Muscle layer of colon (tissue), 2 donors: ENCODE measurements around the gene KIF26A.

Experiments
- H3K27ac ChIP-seq: one replicate; pipeline ENCODE4 v1.7.0; 2013; ENCODE audit warnings: low read depth, mild to moderate bottlenecking, low read length, moderate library complexity
- H3K27me3 ChIP-seq, 2 donors: one replicate each; pipeline ENCODE4 v1.7.0; 2013; ENCODE audit warnings: low read length in 2 of 2, mild to moderate bottlenecking in 2 of 2; ENCODE audit not compliant: insufficient read depth in 2 of 2, control insufficient read depth in 1 of 2
- H3K36me3 ChIP-seq: one replicate; pipeline ENCODE4 v1.7.0; 2013; ENCODE audit warnings: mild to moderate bottlenecking, low read length; ENCODE audit not compliant: insufficient read depth
- H3K4me1 ChIP-seq: one replicate; pipeline ENCODE4 v1.7.0; 2013; ENCODE audit warnings: mild to moderate bottlenecking, low read length; ENCODE audit not compliant: insufficient read depth
- H3K4me3 ChIP-seq, 2 donors: one replicate each; pipeline ENCODE4 v1.7.0; 2013; ENCODE audit warnings: low read length in 2 of 2, low read depth in 1 of 2, mild to moderate bottlenecking in 1 of 2, moderate library complexity in 1 of 2
- H3K9ac ChIP-seq: one replicate; pipeline ENCODE4 v1.7.0; 2013; ENCODE audit warnings: low read length
- H3K9me3 ChIP-seq: one replicate; pipeline ENCODE4 v1.7.0; 2013; ENCODE audit warnings: mild to moderate bottlenecking, low read length
- donor health status: abdominal sarcoma.
- donor health status: Adenocarcinoma of cecum.

Gene KIF26A

DNA sequence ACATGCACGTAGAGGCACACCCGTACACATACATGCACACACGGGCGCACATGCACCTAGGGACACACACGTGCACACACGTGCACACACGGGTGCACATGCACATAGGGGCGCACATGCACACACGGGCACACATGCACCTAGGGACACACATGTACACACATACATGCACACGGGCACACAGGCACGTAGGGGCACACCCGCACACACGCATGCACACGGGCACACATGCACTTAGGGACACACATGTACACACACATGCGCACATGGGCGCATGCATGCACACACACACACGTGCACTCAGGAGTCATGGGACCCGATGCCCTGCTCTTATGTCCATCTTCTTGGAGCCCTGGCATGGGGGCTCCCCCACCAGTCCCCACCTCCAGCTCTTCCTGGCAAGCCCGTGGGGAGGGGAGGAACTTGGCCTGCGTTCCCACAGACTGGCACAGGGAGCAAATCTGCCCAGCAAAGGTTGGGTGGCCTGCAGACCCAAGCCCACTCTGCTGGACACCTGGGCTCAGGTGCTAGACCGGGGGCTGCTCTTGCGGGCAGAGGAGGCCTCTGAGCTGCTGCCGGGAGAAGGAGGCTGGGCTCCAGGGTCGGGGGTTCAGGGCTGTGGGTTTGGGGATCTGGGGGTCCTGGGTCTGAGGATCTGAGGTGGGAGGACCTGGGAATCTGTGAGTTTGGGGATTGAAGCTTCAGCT is 51.4 kb downstream of the KIF26A start:
- Histone ChIP-seq H3K4me1 (no peaks in the 10 kb centered on the region), H3K27me3 (peaks cover 0 to 12% of the 10 kb centered on the region in 2 donors), H3K4me3 (no peak overlapping the region), H3K27ac (no peak overlapping the region), H3K36me3 (no peaks in the 10 kb centered on the region), H3K9me3 (no peaks in the 10 kb centered on the region), H3K9ac (no peak overlapping the region)

DNA sequence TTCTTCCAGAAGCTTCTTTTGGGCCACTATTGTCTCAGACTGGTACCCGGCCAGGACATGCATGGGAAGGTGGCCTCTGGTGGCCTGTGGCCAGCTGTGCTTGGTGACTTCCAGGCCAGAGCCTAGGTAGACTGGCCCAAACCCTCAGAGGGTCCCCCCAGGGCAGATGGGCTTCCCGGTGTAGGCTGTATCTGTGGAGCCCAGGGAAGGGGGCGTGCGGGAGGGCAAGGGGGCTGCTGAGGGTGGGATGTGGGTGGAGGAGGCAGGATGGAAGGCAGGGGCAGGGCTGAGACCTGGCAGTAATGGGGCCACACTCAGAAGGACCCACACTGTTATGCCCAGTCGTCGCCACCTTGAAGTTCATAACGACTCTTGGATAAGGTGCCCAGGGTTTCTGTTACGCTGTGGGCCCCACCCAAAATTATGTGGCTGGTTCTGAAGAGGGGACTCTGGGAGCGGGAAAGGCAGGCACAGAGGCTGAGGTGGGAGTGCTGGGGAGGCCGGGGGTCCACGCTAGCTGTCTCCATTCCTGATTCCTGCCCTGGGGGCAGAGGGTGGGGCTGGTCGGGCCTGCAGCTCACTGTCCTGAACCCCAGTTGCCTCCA is 52.1 kb downstream of the KIF26A start:
- H3K27me3 ChIP-seq: peaks cover 0 to 12% of the 10 kb centered on the region in 2 donors
- H3K9ac ChIP-seq: no peak overlapping the region
- H3K27ac ChIP-seq: no peak overlapping the region
- H3K4me3 ChIP-seq: no peak overlapping the region
- no peaks in the 10 kb centered on the region for H3K36me3 ChIP-seq
- H3K9me3 ChIP-seq: no peaks in the 10 kb centered on the region
- no peaks in the 10 kb centered on the region for H3K4me1 ChIP-seq

DNA sequence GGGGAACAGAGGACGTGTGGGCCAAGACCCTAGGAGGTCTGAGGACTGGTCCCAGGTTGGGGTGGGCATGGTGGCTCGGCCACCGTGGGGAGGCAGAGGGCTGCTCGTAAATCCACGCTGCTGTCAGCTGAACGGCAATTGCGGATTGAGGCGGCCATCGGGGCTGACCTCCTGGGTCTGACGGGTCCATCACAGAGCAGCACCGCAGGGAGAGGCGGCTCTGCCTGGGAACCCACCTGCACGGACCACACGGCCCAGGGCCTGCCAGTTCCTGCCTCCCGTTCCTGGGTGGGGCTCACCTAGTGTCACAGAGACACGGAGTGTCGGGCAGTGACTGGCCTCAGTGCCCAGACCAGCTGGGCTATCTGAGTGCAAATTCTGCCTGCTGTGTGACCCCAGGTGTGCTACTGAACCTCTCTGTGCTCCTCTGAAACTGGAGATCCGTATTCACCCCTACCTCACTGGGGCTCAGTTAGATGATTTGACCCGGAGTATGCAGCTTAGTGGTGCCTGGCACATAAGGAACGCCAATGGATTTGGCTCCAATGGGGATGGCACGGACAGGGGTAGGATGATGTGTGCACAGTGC is 53.1 kb downstream of the KIF26A start:
- H3K9me3 ChIP-seq: no peaks in the 10 kb centered on the region
- H3K4me1 ChIP-seq: no peaks in the 10 kb centered on the region
- no peak overlapping the region for H3K4me3 ChIP-seq
- H3K36me3 ChIP-seq: no peaks in the 10 kb centered on the region
- H3K27me3 ChIP-seq: peaks cover 0 to 7% of the 10 kb centered on the region in 2 donors
- H3K27ac ChIP-seq: no peak overlapping the region
- H3K9ac ChIP-seq: no peak overlapping the region

DNA sequence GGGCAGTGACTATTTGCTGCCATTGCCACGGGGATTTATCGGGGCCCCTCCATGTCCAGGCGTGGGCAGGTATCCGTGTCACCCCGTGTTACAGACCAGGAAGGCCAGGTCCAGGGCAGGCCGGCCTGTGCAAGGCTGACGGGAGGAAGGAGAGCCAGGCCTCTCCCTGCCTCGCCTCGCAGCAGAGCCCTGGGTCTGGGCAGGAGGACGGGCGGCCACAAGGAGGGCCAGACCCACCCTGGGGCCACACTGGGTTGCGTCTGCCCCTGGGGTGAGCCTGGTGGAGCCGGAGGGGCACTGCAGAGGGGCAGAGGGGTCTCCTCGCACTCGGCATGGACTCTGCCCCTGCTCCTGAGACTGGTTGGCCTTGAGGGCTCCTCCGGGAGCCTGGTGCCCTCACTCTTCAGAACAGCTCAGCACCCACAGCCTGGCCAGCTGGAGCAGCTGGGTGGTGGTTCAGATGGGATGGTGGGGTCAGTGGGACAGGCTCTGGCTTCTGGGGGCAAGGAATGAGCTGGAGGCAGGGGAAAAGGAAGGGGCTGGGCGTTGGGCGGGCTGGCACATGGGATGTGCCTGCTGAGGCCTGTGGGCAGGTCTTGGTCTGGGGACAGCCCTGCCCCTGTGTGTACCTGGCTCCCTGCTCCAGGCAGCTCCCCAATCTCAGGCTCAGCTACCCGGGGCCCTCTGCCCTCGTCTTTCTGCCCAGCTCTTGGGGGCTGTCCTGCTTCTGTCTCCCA is 53.9 kb downstream of the KIF26A start:
- Histone ChIP-seq H3K36me3 (no peaks in the 10 kb centered on the region), H3K9ac (no peak overlapping the region), H3K27me3 (peaks cover 0 to 6% of the 10 kb centered on the region in 2 donors), H3K9me3 (no peaks in the 10 kb centered on the region), H3K4me3 (no peak overlapping the region), H3K4me1 (no peaks in the 10 kb centered on the region), H3K27ac (no peak overlapping the region)

DNA sequence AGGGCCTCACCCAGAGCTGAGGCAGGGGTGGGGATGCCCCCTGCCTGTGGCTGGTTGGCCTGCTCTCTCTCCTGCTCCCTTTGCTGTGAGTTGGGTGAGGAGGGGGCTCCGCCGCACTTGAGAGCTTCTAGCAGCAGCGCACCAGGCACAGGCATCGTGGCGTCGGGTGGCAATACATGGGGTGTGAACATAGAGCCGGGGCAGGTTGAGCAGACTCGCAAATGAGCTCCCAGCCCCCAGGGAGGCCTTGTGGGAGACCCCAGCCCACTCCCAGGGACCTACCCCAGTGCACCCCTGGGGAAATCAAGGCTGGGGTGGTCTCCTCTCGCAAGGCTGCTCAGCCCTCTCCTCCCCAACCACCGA is 54.5 kb downstream of the KIF26A start:
- H3K9ac ChIP-seq: no peak overlapping the region
- no peak overlapping the region for H3K27ac ChIP-seq
- no peaks in the 10 kb centered on the region for H3K9me3 ChIP-seq
- no peak overlapping the region for H3K4me3 ChIP-seq
- H3K36me3 ChIP-seq: no peaks in the 10 kb centered on the region
- H3K27me3 ChIP-seq: peaks cover 0 to 6% of the 10 kb centered on the region in 2 donors
- no peaks in the 10 kb centered on the region for H3K4me1 ChIP-seq

DNA sequence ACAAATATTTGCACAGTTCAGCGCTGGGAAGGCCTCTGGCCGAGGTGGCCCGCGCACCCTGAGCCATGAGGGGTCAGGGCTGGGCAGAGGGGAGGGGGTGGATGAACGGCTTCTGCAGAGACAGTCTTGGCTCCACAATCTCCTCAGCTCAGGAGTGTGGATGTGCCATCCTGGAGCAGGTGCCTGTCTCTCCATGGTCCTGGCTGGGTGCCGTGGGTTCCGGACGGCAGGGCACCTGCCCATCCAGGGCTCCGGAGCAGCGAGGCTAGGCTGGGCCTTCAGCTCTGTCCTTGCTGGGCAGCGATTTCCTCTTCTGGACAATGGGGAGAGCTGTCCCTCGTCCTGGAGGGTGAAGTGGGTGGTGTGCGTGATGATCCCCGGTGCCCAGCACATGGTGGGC is 55.6 kb downstream of the KIF26A start:
- no peaks in the 10 kb centered on the region for H3K36me3 ChIP-seq
- no peak overlapping the region for H3K4me3 ChIP-seq
- H3K9ac ChIP-seq: no peak overlapping the region
- no peaks in the 10 kb centered on the region for H3K4me1 ChIP-seq
- H3K9me3 ChIP-seq: no peaks in the 10 kb centered on the region
- no peak overlapping the region for H3K27ac ChIP-seq
- H3K27me3 ChIP-seq: peaks cover 0 to 6% of the 10 kb centered on the region in 2 donors

DNA sequence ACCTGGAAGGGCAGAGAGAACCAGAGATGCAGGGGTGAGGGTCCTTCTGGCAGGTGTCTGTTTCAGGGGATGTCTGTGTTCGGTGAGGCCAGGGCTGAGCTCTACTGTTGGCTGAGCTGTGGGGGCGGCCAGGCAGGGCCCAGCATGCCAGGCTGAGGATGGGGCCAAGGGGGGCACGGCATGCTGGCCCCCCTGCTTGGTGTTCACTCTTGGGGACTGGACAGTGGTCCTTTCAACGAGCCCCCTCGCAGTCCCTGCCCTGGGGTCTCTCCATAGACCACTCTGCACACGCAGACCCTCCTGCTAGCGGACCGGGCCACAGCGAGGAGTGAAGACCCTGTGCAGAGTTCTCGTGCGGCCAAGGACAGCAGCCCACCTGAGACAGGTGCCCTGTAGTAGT is 56.3 kb downstream of the KIF26A start:
- peaks cover 0 to 6% of the 10 kb centered on the region in 2 donors for H3K27me3 ChIP-seq
- H3K4me3 ChIP-seq: no peak overlapping the region
- H3K4me1 ChIP-seq: no peaks in the 10 kb centered on the region
- H3K9me3 ChIP-seq: no peaks in the 10 kb centered on the region
- no peaks in the 10 kb centered on the region for H3K36me3 ChIP-seq
- H3K27ac ChIP-seq: no peak overlapping the region
- H3K9ac ChIP-seq: no peak overlapping the region

DNA sequence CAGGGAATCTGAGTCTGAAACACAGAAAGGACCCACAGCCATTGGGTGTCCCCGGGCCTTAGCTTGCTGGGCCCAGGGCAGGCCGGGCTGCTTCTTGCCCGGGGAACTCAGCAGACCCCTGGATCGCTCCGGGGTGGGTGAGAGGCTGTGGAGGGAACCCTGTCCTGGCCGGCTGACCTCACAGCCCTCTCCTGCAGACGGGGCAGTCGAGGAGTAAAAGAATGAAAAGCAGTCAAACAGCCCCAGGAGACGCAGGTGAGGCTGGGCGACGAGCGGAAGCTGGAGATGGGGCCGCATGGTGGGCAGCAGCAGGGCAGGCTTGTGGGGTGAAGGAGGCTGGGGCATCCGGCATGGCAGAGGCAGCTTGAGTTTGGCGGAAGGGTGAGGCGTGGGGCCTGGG is 57.0 kb downstream of the KIF26A start:
- no peak overlapping the region for H3K27ac ChIP-seq
- H3K36me3 ChIP-seq: no peaks in the 10 kb centered on the region
- no peak overlapping the region for H3K4me3 ChIP-seq
- peaks cover 0 to 6% of the 10 kb centered on the region in 2 donors for H3K27me3 ChIP-seq
- H3K9ac ChIP-seq: no peak overlapping the region
- no peaks in the 10 kb centered on the region for H3K9me3 ChIP-seq
- H3K4me1 ChIP-seq: no peaks in the 10 kb centered on the region

DNA sequence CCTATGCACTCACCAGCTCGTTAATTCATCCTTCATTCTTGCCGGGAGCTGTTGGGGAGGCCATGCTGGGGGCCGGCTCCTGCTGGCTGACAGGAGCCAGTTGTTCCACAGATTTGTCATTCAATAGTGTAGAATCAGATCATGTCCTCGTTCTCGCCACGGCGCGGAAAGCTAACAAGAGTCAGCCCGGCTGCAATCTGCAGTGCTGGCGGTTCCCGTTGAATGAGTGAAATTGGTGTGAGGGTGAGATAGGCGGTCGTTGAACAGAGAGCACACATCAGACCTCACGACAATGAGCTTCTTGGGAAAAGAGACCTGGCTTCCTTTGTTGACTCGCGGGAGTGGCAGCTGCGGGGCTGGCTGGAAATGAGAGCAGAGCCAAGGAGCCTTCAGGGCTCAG is 57.5 kb downstream of the KIF26A start:
- peaks cover 0 to 6% of the 10 kb centered on the region in 2 donors for H3K27me3 ChIP-seq
- no peak overlapping the region for H3K4me3 ChIP-seq
- no peak overlapping the region for H3K27ac ChIP-seq
- no peaks in the 10 kb centered on the region for H3K4me1 ChIP-seq
- no peaks in the 10 kb centered on the region for H3K36me3 ChIP-seq
- H3K9ac ChIP-seq: no peak overlapping the region
- no peaks in the 10 kb centered on the region for H3K9me3 ChIP-seq

DNA sequence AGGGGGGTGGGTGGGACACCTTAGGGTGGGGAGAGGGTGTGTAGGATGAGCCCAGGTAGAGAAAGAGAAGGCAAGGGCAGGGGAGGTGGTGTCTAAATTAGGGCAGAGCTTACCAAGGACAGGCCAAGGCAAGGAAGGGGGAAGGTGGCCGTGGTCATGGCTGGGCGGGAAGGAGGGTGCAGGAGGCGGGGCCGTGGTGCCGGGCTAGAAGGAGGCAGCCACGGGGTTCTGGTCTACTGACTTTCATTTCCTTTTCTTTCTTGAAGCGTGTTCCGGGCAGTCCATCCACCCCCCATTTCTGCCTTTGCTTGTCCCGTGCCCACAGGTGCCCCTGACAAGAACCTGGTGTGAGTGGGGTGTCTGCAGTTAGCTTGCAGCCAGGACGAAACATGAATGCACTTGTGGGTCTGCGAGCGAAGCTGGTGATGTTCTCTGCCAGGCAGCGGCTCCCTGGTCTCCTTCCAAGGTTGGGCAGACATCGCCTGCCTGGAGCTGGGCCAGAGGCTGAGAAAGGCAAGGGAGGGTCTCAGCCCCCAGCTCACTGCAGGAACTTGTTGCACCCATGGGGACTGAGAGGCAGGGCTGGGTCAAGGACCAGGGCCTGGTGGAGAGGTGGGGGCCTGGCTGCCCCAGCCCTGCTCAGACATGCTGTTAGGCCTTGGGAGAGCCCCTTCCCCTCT is 58.2 kb downstream of the KIF26A start:
- H3K4me3 ChIP-seq: no peak overlapping the region
- no peak overlapping the region for H3K27ac ChIP-seq
- H3K36me3 ChIP-seq: no peaks in the 10 kb centered on the region
- no peak overlapping the region for H3K9ac ChIP-seq
- peaks cover 0 to 6% of the 10 kb centered on the region in 2 donors for H3K27me3 ChIP-seq
- H3K9me3 ChIP-seq: no peaks in the 10 kb centered on the region
- H3K4me1 ChIP-seq: no peaks in the 10 kb centered on the region
